Peyer's patch (tissue), 4 donors: ENCODE measurements around the gene ATP13A2.

ENCODE experiments used
- POLR2A ChIP-seq, 2 donors: fragments of 450-650 bp; IDR thresholded peaks; one replicate each; pipeline ENCODE4 v1.5.1; 2017; ENCODE audit warnings: antibody characterized with exemption in 2 of 2, mild to moderate bottlenecking in 2 of 2, moderate library complexity in 2 of 2
- TF ChIP-seq, protein P1 (sequence below), 6 experiments: fragments of 450-650 bp in 4 of 6; fragments of 200-600 bp in 2 of 6; sonication (generic) in 1 of 6; IDR thresholded peaks; one replicate each; pipeline ENCODE4 v1.5.1; 2017 to 2019; ENCODE audit warnings: antibody characterized with exemption in 6 of 6, mild to moderate bottlenecking in 3 of 6, moderate library complexity in 1 of 6

DNA sequence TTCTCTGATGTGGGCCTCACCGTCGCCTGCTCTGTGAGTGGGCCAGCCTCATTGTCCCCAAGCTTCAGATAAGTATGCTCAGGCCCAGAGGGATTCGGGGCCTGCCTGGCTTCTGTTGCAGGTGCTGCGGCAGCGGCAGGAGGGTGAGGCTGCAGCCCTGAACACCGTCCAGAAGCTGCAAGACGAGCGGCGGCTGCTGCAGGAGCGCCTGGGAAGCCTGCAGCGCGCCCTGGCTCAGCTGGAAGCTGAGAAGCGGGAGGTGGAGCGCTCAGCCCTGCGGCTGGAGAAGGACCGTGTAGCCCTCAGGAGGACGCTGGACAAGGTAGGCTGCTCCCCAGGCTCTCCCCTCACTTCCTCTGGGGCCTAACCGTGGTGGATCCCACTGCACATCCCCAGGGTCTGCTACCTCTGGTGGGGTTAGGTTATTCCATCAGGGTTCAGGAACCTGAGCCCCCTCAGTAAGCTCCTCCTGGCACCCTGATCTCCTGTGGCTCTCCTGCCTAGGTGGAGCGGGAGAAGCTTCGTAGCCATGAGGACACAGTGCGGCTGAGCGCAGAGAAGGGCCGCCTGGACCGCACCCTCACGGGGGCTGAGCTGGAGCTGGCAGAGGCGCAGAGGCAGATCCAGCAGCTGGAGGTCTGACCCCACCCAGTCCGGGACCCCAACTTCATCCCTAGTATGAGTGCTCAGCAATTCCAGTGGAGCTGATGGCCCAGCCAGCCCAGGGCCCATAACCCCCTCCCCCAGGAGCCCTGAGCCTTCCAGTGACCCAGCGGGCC lies 41.4 kb downstream of the ATP13A2 start:
- TF ChIP-seq, protein P1, sequence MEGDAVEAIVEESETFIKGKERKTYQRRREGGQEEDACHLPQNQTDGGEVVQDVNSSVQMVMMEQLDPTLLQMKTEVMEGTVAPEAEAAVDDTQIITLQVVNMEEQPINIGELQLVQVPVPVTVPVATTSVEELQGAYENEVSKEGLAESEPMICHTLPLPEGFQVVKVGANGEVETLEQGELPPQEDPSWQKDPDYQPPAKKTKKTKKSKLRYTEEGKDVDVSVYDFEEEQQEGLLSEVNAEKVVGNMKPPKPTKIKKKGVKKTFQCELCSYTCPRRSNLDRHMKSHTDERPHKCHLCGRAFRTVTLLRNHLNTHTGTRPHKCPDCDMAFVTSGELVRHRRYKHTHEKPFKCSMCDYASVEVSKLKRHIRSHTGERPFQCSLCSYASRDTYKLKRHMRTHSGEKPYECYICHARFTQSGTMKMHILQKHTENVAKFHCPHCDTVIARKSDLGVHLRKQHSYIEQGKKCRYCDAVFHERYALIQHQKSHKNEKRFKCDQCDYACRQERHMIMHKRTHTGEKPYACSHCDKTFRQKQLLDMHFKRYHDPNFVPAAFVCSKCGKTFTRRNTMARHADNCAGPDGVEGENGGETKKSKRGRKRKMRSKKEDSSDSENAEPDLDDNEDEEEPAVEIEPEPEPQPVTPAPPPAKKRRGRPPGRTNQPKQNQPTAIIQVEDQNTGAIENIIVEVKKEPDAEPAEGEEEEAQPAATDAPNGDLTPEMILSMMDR (IDR thresholded peaks at IDR 0.05) = no peak
- TF ChIP-seq POLR2A (IDR thresholded peaks at IDR 0.05) = no peak
